HEK293 (cell line): ENCODE results near the gene UNC5B.

ENCODE experiments used
- BCL11B ChIP-seq: fragments of 450-650 bp; formaldehyde crosslinking; IDR thresholded peaks from 2 replicates; pipeline ENCODE4 v1.5.1; 2016; ENCODE audit warnings: low read depth, missing biosample characterization, missing genetic modification characterization
- GFI1B ChIP-seq: fragments of 450-650 bp; formaldehyde crosslinking; IDR thresholded peaks from 2 replicates; pipeline ENCODE4 v1.5.1; 2016; ENCODE audit warnings: missing biosample characterization, missing genetic modification characterization
- KLF1 ChIP-seq: fragments of 450-650 bp; formaldehyde crosslinking; IDR thresholded peaks from 2 replicates; pipeline ENCODE4 v1.5.1; 2016; ENCODE audit warnings: missing biosample characterization, missing genetic modification characterization
- SP2 ChIP-seq: fragments of 450-650 bp; formaldehyde crosslinking; IDR thresholded peaks from 2 replicates; pipeline ENCODE4 v1.5.1; 2016; ENCODE audit warnings: missing biosample characterization, missing genetic modification characterization
- SP7 ChIP-seq: fragments of 450-650 bp; formaldehyde crosslinking; IDR thresholded peaks from 2 replicates; pipeline ENCODE4 v1.5.1; 2016; ENCODE audit warnings: missing biosample characterization, missing genetic modification characterization
- YY1 ChIP-seq: fragments of 450-650 bp; formaldehyde crosslinking; IDR thresholded peaks from 2 replicates; pipeline ENCODE4 v1.5.1; 2018; ENCODE audit warnings: missing biosample characterization, missing genetic modification characterization
- ZBTB17 ChIP-seq: fragments of 450-650 bp; formaldehyde crosslinking; IDR thresholded peaks from 2 replicates; pipeline ENCODE4 v1.5.1; 2016; ENCODE audit warnings: missing biosample characterization, missing genetic modification characterization
- ZIC2 ChIP-seq: fragments of 450-650 bp; formaldehyde crosslinking; IDR thresholded peaks from 2 replicates; pipeline ENCODE4 v1.5.1; 2016; ENCODE audit warnings: missing biosample characterization, missing genetic modification characterization
- ZNF324 ChIP-seq: fragments of 450-650 bp; formaldehyde crosslinking; IDR thresholded peaks from 2 replicates; pipeline ENCODE4 v1.5.1; 2016; ENCODE audit warnings: missing biosample characterization, missing genetic modification characterization
- ZNF366 ChIP-seq: fragments of 450-650 bp; formaldehyde crosslinking; conservative IDR thresholded peaks from 2 replicates; pipeline ENCODE4 v1.5.1; 2016; ENCODE audit warnings: missing biosample characterization, missing genetic modification characterization
- ZNF398 ChIP-seq: fragments of 450-650 bp; formaldehyde crosslinking; IDR thresholded peaks from 2 replicates; pipeline ENCODE4 v1.5.1; 2017; ENCODE audit warnings: missing biosample characterization, missing genetic modification characterization
- ZNF561 ChIP-seq: fragments of 450-650 bp; IDR thresholded peaks from 2 replicates; pipeline ENCODE4 v1.5.1; 2018; ENCODE audit warnings: missing biosample characterization, missing genetic modification characterization, borderline replicate concordance
- ZNF600 ChIP-seq: fragments of 450-650 bp; formaldehyde crosslinking; IDR thresholded peaks from 2 replicates; pipeline ENCODE4 v1.5.1; 2016; ENCODE audit warnings: missing biosample characterization, missing genetic modification characterization
- ZNF707 ChIP-seq: fragments of 450-650 bp; formaldehyde crosslinking; IDR thresholded peaks from 2 replicates; pipeline ENCODE4 v1.5.1; 2016; ENCODE audit warnings: missing biosample characterization, missing genetic modification characterization
- TF ChIP-seq, protein P1 (sequence below): fragments of 450-650 bp; formaldehyde crosslinking; conservative IDR thresholded peaks from 2 replicates; pipeline ENCODE4 v1.5.1; 2016; ENCODE audit warnings: low read depth, missing biosample characterization, missing genetic modification characterization
- TF ChIP-seq, protein P2 (sequence below): fragments of 450-650 bp; formaldehyde crosslinking; IDR thresholded peaks from 2 replicates; pipeline ENCODE4 v1.5.1; 2016; ENCODE audit warnings: missing biosample characterization, missing genetic modification characterization, low read depth
- TF ChIP-seq, protein P3 (sequence below): fragments of 450-650 bp; formaldehyde crosslinking; IDR thresholded peaks from 2 replicates; pipeline ENCODE4 v1.5.1; 2016; ENCODE audit warnings: missing biosample characterization, missing genetic modification characterization
- TF ChIP-seq, protein P4 (sequence below): fragments of 450-650 bp; formaldehyde crosslinking; IDR thresholded peaks from 2 replicates; pipeline ENCODE4 v1.5.1; 2016; ENCODE audit warnings: missing biosample characterization, missing genetic modification characterization
- TF ChIP-seq, protein P5 (sequence below): fragments of 450-650 bp; formaldehyde crosslinking; IDR thresholded peaks from 2 replicates; pipeline ENCODE4 v1.5.1; 2016; ENCODE audit warnings: missing biosample characterization, missing genetic modification characterization, borderline replicate concordance
- TF ChIP-seq, protein P6 (sequence below): fragments of 450-650 bp; formaldehyde crosslinking; IDR thresholded peaks from 2 replicates; pipeline ENCODE4 v1.5.1; 2016; ENCODE audit warnings: missing biosample characterization, missing genetic modification characterization

UNC5B gene

GRCh38 chr10:71266147-71266917 lies 54.0 kb downstream of the UNC5B start (continued):
- TF ChIP-seq, protein P1, sequence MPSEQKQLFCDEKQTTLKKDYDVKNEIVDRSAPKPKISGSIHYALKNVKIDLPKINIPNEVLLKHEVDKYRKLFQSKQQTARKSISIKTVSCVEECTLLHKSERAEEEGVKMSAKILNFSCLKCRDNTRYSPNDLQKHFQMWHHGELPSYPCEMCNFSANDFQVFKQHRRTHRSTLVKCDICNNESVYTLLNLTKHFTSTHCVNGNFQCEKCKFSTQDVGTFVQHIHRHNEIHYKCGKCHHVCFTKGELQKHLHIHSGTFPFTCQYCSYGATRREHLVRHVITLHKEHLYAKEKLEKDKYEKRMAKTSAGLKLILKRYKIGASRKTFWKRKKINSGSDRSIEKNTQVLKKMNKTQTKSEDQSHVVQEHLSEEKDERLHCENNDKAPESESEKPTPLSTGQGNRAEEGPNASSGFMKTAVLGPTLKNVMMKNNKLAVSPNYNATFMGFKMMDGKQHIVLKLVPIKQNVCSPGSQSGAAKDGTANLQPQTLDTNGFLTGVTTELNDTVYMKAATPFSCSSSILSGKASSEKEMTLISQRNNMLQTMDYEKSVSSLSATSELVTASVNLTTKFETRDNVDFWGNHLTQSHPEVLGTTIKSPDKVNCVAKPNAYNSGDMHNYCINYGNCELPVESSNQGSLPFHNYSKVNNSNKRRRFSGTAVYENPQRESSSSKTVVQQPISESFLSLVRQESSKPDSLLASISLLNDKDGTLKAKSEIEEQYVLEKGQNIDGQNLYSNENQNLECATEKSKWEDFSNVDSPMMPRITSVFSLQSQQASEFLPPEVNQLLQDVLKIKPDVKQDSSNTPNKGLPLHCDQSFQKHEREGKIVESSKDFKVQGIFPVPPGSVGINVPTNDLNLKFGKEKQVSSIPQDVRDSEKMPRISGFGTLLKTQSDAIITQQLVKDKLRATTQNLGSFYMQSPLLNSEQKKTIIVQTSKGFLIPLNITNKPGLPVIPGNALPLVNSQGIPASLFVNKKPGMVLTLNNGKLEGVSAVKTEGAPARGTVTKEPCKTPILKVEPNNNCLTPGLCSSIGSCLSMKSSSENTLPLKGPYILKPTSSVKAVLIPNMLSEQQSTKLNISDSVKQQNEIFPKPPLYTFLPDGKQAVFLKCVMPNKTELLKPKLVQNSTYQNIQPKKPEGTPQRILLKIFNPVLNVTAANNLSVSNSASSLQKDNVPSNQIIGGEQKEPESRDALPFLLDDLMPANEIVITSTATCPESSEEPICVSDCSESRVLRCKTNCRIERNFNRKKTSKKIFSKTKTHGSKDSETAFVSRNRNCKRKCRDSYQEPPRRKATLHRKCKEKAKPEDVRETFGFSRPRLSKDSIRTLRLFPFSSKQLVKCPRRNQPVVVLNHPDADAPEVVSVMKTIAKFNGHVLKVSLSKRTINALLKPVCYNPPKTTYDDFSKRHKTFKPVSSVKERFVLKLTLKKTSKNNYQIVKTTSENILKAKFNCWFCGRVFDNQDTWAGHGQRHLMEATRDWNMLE (tag by site-specific recombination): peak; percentile 57; the same call in 1 of the 2 replicates
- peak; percentile 76; the same call in 1 of the 2 replicates for TF ChIP-seq ZNF561 (tag by site-specific recombination)
- peak; percentile 61 for TF ChIP-seq ZNF366 (tag by site-specific recombination)
- TF ChIP-seq ZBTB17: peak; percentile 96
- peak; percentile 89 for TF ChIP-seq ZNF398
- TF ChIP-seq ZNF707 (tag by site-specific recombination): no peak
- TF ChIP-seq, protein P2, sequence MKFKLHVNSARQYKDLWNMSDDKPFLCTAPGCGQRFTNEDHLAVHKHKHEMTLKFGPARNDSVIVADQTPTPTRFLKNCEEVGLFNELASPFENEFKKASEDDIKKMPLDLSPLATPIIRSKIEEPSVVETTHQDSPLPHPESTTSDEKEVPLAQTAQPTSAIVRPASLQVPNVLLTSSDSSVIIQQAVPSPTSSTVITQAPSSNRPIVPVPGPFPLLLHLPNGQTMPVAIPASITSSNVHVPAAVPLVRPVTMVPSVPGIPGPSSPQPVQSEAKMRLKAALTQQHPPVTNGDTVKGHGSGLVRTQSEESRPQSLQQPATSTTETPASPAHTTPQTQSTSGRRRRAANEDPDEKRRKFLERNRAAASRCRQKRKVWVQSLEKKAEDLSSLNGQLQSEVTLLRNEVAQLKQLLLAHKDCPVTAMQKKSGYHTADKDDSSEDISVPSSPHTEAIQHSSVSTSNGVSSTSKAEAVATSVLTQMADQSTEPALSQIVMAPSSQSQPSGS (tag by site-specific recombination): peak; percentile 90
- TF ChIP-seq GFI1B (tag by site-specific recombination): no peak
- TF ChIP-seq KLF1 (tag by site-specific recombination): peak; percentile 80
- peak; percentile 91; the same call in 1 of the 2 replicates for TF ChIP-seq ZNF324 (tag by site-specific recombination)
- TF ChIP-seq, protein P3, sequence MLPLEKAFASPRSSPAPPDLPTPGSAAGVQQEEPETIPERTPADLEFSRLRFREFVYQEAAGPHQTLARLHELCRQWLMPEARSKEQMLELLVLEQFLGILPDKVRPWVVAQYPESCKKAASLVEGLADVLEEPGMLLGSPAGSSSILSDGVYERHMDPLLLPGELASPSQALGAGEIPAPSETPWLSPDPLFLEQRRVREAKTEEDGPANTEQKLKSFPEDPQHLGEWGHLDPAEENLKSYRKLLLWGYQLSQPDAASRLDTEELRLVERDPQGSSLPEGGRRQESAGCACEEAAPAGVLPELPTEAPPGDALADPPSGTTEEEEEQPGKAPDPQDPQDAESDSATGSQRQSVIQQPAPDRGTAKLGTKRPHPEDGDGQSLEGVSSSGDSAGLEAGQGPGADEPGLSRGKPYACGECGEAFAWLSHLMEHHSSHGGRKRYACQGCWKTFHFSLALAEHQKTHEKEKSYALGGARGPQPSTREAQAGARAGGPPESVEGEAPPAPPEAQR (tag by site-specific recombination): 0 out of 2 replicates have a peak, but pooled peaks have one; percentile 22
- TF ChIP-seq, protein P4, sequence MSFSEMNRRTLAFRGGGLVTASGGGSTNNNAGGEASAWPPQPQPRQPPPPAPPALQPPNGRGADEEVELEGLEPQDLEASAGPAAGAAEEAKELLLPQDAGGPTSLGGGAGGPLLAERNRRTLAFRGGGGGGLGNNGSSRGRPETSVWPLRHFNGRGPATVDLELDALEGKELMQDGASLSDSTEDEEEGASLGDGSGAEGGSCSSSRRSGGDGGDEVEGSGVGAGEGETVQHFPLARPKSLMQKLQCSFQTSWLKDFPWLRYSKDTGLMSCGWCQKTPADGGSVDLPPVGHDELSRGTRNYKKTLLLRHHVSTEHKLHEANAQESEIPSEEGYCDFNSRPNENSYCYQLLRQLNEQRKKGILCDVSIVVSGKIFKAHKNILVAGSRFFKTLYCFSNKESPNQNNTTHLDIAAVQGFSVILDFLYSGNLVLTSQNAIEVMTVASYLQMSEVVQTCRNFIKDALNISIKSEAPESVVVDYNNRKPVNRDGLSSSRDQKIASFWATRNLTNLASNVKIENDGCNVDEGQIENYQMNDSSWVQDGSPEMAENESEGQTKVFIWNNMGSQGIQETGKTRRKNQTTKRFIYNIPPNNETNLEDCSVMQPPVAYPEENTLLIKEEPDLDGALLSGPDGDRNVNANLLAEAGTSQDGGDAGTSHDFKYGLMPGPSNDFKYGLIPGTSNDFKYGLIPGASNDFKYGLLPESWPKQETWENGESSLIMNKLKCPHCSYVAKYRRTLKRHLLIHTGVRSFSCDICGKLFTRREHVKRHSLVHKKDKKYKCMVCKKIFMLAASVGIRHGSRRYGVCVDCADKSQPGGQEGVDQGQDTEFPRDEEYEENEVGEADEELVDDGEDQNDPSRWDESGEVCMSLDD (tag by site-specific recombination): peak; percentile 40; the same call in 1 of the 2 replicates
- TF ChIP-seq, protein P5, sequence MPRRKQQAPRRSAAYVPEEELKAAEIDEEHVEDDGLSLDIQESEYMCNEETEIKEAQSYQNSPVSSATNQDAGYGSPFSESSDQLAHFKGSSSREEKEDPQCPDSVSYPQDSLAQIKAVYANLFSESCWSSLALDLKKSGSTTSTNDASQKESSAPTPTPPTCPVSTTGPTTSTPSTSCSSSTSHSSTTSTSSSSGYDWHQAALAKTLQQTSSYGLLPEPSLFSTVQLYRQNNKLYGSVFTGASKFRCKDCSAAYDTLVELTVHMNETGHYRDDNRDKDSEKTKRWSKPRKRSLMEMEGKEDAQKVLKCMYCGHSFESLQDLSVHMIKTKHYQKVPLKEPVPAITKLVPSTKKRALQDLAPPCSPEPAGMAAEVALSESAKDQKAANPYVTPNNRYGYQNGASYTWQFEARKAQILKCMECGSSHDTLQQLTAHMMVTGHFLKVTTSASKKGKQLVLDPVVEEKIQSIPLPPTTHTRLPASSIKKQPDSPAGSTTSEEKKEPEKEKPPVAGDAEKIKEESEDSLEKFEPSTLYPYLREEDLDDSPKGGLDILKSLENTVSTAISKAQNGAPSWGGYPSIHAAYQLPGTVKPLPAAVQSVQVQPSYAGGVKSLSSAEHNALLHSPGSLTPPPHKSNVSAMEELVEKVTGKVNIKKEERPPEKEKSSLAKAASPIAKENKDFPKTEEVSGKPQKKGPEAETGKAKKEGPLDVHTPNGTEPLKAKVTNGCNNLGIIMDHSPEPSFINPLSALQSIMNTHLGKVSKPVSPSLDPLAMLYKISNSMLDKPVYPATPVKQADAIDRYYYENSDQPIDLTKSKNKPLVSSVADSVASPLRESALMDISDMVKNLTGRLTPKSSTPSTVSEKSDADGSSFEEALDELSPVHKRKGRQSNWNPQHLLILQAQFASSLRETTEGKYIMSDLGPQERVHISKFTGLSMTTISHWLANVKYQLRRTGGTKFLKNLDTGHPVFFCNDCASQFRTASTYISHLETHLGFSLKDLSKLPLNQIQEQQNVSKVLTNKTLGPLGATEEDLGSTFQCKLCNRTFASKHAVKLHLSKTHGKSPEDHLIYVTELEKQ (tag by site-specific recombination): no peak
- TF ChIP-seq SP2: no peak
- TF ChIP-seq YY1: no peak
- TF ChIP-seq SP7 (tag by site-specific recombination): peak; percentile 95
- TF ChIP-seq ZIC2 (tag by site-specific recombination): peak; percentile 100
- no peak for TF ChIP-seq BCL11B (tag by site-specific recombination)
- peak; percentile 45; the same call in 1 of the 2 replicates for TF ChIP-seq ZNF600 (tag by site-specific recombination)
- TF ChIP-seq, protein P6, sequence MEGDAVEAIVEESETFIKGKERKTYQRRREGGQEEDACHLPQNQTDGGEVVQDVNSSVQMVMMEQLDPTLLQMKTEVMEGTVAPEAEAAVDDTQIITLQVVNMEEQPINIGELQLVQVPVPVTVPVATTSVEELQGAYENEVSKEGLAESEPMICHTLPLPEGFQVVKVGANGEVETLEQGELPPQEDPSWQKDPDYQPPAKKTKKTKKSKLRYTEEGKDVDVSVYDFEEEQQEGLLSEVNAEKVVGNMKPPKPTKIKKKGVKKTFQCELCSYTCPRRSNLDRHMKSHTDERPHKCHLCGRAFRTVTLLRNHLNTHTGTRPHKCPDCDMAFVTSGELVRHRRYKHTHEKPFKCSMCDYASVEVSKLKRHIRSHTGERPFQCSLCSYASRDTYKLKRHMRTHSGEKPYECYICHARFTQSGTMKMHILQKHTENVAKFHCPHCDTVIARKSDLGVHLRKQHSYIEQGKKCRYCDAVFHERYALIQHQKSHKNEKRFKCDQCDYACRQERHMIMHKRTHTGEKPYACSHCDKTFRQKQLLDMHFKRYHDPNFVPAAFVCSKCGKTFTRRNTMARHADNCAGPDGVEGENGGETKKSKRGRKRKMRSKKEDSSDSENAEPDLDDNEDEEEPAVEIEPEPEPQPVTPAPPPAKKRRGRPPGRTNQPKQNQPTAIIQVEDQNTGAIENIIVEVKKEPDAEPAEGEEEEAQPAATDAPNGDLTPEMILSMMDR (tag by site-specific recombination): 0 out of 2 replicates have a peak, but pooled peaks have one; percentile 17
